DOHH2 (cell line): Measurements from ENCODE around the gene VSX1.

Experiments used
- H3F3A ChIP-seq: fragments of 200-600 bp; sonication (generic), shearing (Covaris generic); 2 replicates; pipeline ENCODE4 v1.6.0; 2016; ENCODE audit warnings: antibody characterized with exemption, mild to moderate bottlenecking; ENCODE audit not compliant: control insufficient read depth, insufficient read depth
- H3K27ac ChIP-seq: fragments of 200-600 bp; sonication (generic); 2 replicates; pipeline ENCODE4 v1.5.1; 2014; ENCODE audit warnings: low read depth, mild to moderate bottlenecking, low read length, moderate library complexity
- H3K27me3 ChIP-seq: fragments of 200-600 bp; sonication (generic); 2 replicates; pipeline ENCODE4 v1.6.1; 2014; ENCODE audit warnings: mild to moderate bottlenecking, low read length, mixed read lengths; ENCODE audit not compliant: control insufficient read depth
- H3K36me3 ChIP-seq: fragments of 200-600 bp; sonication (generic); 2 replicates; pipeline ENCODE4 v1.6.1; 2014; ENCODE audit warnings: mild to moderate bottlenecking, low read length, moderate library complexity, mixed read lengths; ENCODE audit not compliant: control insufficient read depth
- H3K4me1 ChIP-seq: fragments of 200-600 bp; sonication (generic); 2 replicates; pipeline ENCODE4 v1.6.1; 2014; ENCODE audit warnings: mild to moderate bottlenecking, low read length, mixed read lengths; ENCODE audit not compliant: control insufficient read depth
- H3K4me2 ChIP-seq: fragments of 200-600 bp; sonication (generic); 2 replicates; pipeline ENCODE4 v1.6.0; 2014; ENCODE audit warnings: mild to moderate bottlenecking, low read length, moderate library complexity
- H3K4me3 ChIP-seq: fragments of 200-600 bp; sonication (generic); 2 replicates; pipeline ENCODE4 v1.5.1; 2014; ENCODE audit warnings: mild to moderate bottlenecking, low read length, mixed read lengths
- H3K79me2 ChIP-seq: fragments of 200-600 bp; sonication (generic); 2 replicates; pipeline ENCODE4 v1.6.1; 2014; ENCODE audit warnings: mild to moderate bottlenecking, low read length, mixed read lengths; ENCODE audit not compliant: control insufficient read depth
- H3K9me2 ChIP-seq: fragments of 200-600 bp; sonication (generic); replicated peaks from 2 replicates; pipeline ENCODE4 v1.6.1; 2014; ENCODE audit warnings: mild to moderate bottlenecking, low read length, mixed read lengths; ENCODE audit not compliant: control insufficient read depth
- H3K9me3 ChIP-seq: fragments of 200-600 bp; sonication (generic); 2 replicates; pipeline ENCODE4 v1.6.1; 2014; ENCODE audit warnings: antibody characterized with exemption, low read length, mixed read lengths; ENCODE audit not compliant: control insufficient read depth, insufficient read depth
- H4K20me1 ChIP-seq: fragments of 200-600 bp; sonication (generic); 2 replicates; pipeline ENCODE4 v1.6.0; 2014; ENCODE audit warnings: low read depth, mild to moderate bottlenecking, antibody characterized with exemption, low read length, moderate library complexity; ENCODE audit not compliant: control insufficient read depth, insufficient read depth
- CTCF ChIP-seq: fragments of 200-600 bp; sonication (generic); IDR thresholded peaks from one replicate; pipeline ENCODE4 v1.5.1; 2014; ENCODE audit warnings: antibody characterized with exemption, mild to moderate bottlenecking, low read depth, low read length; ENCODE audit not compliant: poor library complexity, severe bottlenecking
- EZH2phosphoT487 ChIP-seq: fragments of 200-600 bp; sonication (generic); IDR thresholded peaks from 2 replicates; pipeline ENCODE4 v1.6.1; 2017; ENCODE audit warnings: borderline replicate concordance, mild to moderate bottlenecking, antibody characterized with exemption, low read length, moderate library complexity, mixed read lengths

VSX1 gene

GRCh38 chr20:25052255-25053194, 29.4 kb downstream of the VSX1 start:
- Histone ChIP-seq H3K4me2 (no peak overlapping the region), H3K79me2 (no peaks in the 10 kb centered on the region)

DNA sequence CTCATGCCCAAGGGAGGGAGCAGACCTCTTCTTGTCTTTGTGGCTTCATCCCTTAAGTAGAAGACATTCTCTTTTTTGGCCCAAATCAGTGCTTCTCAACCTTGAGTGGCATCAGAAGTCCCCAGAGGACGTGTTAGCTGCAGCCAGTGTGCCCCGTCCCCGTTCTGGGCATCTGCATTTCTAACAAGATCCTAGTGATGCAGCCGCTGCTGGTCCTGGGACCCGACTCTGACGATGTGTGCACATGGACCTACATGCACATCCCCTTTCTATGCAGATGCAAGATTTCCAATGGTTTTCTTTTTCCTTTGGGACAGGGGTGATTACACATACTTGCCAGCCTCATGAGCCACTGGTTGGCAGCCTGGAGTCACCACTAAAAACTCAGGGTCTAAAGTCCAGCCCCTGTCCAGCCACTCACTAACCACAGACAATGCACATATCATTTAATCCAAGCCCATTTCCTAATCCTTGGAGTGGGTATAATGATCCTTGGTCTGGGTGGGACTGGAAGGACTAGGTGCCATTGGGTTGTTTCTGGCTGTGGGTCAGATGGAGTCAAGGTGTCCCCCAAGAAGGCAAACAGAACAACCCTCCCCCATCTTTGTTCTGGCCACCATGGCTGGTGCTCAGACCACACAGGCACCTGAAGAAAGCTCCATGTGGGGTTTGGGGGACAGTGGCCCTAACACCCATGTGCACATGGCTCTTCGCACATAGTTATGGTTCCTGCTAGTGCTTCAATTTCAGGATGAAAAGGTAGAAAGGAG, 30.4 kb downstream of the VSX1 start:
- Histone ChIP-seq H3K27ac (no peak overlapping the region), H3K4me1 (peaks cover 37% of the 10 kb centered on the region), H3K9me3 (no peaks in the 10 kb centered on the region), H3K36me3 (no peaks in the 10 kb centered on the region), H3K79me2 (no peaks in the 10 kb centered on the region), H3K4me3 (no peak overlapping the region), H3K9me2 (no peaks in the 10 kb centered on the region), H3K4me2 (no peak overlapping the region), H3K27me3 (peaks cover 78% of the 10 kb centered on the region), H3F3A (0 out of 2 replicates have a peak, but pooled peaks cover 4% of the 10 kb centered on the region), H4K20me1 (0 out of 2 replicates have a peak, but pooled peaks cover 4% of the 10 kb centered on the region)
- TF ChIP-seq CTCF = no peak
- TF ChIP-seq EZH2phosphoT487 = no peak

More at GRCh38 chr20:25052255-25053194, 29.4 kb downstream of the VSX1 start:
- H4K20me1 ChIP-seq = 0 out of 2 replicates have a peak, but pooled peaks cover 5% of the 10 kb centered on the region
- no peak overlapping the region for H3K4me3 ChIP-seq
- peaks cover 47% of the 10 kb centered on the region for H3K4me1 ChIP-seq
- H3K9me2 ChIP-seq = no peaks in the 10 kb centered on the region
- H3K27ac ChIP-seq = no peak overlapping the region
- TF ChIP-seq CTCF (no peak), EZH2phosphoT487 (no peak)
- no peaks in the 10 kb centered on the region for H3K9me3 ChIP-seq
- no peaks in the 10 kb centered on the region for H3K36me3 ChIP-seq
- 0 out of 2 replicates have a peak, but pooled peaks cover 4% of the 10 kb centered on the region for H3F3A ChIP-seq
- peaks cover 80% of the 10 kb centered on the region for H3K27me3 ChIP-seq

DNA sequence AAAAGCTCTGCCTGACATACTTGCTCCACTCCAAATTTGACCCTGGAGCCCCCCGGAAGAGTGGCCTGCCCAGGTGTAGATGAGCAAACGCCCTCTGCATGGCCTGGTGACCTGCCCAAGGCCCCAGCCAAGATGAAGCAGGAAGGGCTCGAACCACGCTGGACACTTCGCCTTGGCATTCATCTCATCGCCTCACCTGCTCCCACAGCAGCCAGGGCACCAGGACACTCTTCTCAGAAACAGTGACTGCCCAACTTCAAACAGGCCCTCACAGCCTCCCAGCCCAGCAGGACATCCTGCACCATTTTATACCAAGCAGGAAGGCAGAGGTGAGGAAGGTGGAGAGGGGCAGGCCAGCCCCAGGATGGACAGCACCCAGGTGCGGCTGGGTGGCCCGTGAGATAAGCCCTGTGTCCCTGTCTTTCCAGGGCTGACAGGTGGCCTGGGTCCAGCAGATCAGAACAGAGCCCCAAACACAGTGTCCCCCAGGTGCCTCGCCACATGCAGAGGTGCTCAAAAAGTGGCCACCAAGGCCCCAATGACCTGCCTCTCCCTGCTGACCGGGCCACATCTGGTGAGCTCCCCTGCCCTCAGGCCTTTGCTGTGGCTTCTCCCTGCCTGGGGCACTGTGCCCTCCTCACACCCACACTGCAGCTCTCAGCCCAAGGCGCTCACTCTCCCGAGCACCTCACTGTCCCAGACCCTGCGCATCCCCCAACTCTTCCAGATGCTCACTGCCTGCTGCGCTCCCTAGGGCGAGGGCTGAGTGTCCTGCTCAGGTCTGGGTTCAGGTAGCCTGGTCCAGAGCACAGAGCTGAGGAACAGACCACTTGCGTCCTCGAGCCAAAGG, 31.2 kb downstream of the VSX1 start:
- Histone ChIP-seq H3F3A (0 out of 2 replicates have a peak, but pooled peaks cover 4% of the 10 kb centered on the region), H3K9me3 (no peaks in the 10 kb centered on the region), H3K27me3 (peaks cover 73% of the 10 kb centered on the region), H3K27ac (no peak overlapping the region), H3K4me2 (no peak overlapping the region), H3K9me2 (no peaks in the 10 kb centered on the region), H4K20me1 (0 out of 2 replicates have a peak, but pooled peaks cover 3% of the 10 kb centered on the region), H3K4me3 (no peak overlapping the region), H3K79me2 (no peaks in the 10 kb centered on the region), H3K36me3 (no peaks in the 10 kb centered on the region), H3K4me1 (peaks cover 36% of the 10 kb centered on the region)
- no peak for TF ChIP-seq CTCF
- TF ChIP-seq EZH2phosphoT487 = no peak
